HEK293 (cell line): ENCODE results near the gene NKX1-1.

Source experiments
- CTCF ChIA-PET: fragments of 350-600 bp; formaldehyde crosslinking; extraction: SDS; loops from one replicate; lab custom pipeline; 2021; ENCODE audit warnings: antibody characterized with exemption; lab: Yijun Ruan, JAX
- POLR2A ChIA-PET: fragments of 300-600 bp; formaldehyde crosslinking; extraction: SDS; loops from one replicate; lab custom pipeline; 2020; ENCODE audit warnings: antibody characterized with exemption, inconsistent platforms; lab: Yijun Ruan, JAX
- H3K27ac ChIP-seq: fragments of 200-500 bp; sonication (Bioruptor generic); 2 replicates; pipeline ENCODE4 v1.5.1; 2014; ENCODE audit warnings: low read depth, low read length, control low read depth, inconsistent platforms; ENCODE audit errors: extremely low read depth
- H3K36me3 ChIP-seq, 2 experiments: fragments of 200-500 bp in 1 of 2; sonication (Bioruptor generic) in 1 of 2; 1 replicate in 1 of 2; 2 replicates in 1 of 2; pipeline ENCODE4 v1.5.1; 2014 to 2017; ENCODE audit warnings: inconsistent platforms in 2 of 2, low read length in 2 of 2; ENCODE audit not compliant: control insufficient read depth in 2 of 2, insufficient read depth in 1 of 2
- H3K4me1 ChIP-seq: fragments of 200-500 bp; sonication (Bioruptor generic); 2 replicates; pipeline ENCODE4 v1.5.1; 2014; ENCODE audit warnings: mild to moderate bottlenecking, low read length, inconsistent platforms; ENCODE audit not compliant: control insufficient read depth, insufficient read depth
- H3K4me3 ChIP-seq: 2 replicates; pipeline ENCODE4 v1.5.1; 2011; ENCODE audit warnings: low read depth, mild to moderate bottlenecking, control low read depth, low read length, moderate library complexity
- H3K9me3 ChIP-seq: fragments of 200-500 bp; sonication (Bioruptor generic); 2 replicates; pipeline ENCODE4 v1.5.1; 2014; ENCODE audit warnings: low read depth, low read length, inconsistent platforms; ENCODE audit not compliant: control insufficient read depth, insufficient read depth
- KLF16 ChIP-seq: fragments of 450-650 bp; formaldehyde crosslinking; IDR thresholded peaks from 2 replicates; pipeline ENCODE4 v1.5.1; 2017; ENCODE audit warnings: missing biosample characterization, missing genetic modification characterization
- SALL2 ChIP-seq: fragments of 450-650 bp; formaldehyde crosslinking; IDR thresholded peaks from 2 replicates; pipeline ENCODE4 v1.5.0; 2017; ENCODE audit warnings: missing biosample characterization, mild to moderate bottlenecking, missing genetic modification characterization, borderline replicate concordance
- ZBTB21 ChIP-seq: fragments of 450-650 bp; formaldehyde crosslinking; IDR thresholded peaks from 2 replicates; pipeline ENCODE4 v1.5.1; 2017; ENCODE audit warnings: missing biosample characterization, missing genetic modification characterization
- ZFP3 ChIP-seq: fragments of 450-650 bp; formaldehyde crosslinking; IDR thresholded peaks from 2 replicates; pipeline ENCODE4 v1.5.1; 2016; ENCODE audit warnings: low read depth, missing biosample characterization, missing genetic modification characterization
- ZFP37 ChIP-seq: fragments of 450-650 bp; formaldehyde crosslinking; IDR thresholded peaks from 2 replicates; pipeline ENCODE4 v1.5.1; 2016; ENCODE audit warnings: missing biosample characterization, missing genetic modification characterization
- ZNF10 ChIP-seq: fragments of 450-650 bp; formaldehyde crosslinking; IDR thresholded peaks from 2 replicates; pipeline ENCODE4 v1.5.1; 2017; ENCODE audit warnings: missing biosample characterization, missing genetic modification characterization
- ZNF157 ChIP-seq: fragments of 450-650 bp; formaldehyde crosslinking; IDR thresholded peaks from 2 replicates; pipeline ENCODE4 v1.5.1; 2016; ENCODE audit warnings: missing biosample characterization, missing genetic modification characterization
- ZNF24 ChIP-seq: fragments of 450-650 bp; formaldehyde crosslinking; IDR thresholded peaks from 2 replicates; pipeline ENCODE4 v1.5.1; 2016; ENCODE audit warnings: missing biosample characterization, missing genetic modification characterization
- ZNF280C ChIP-seq: fragments of 450-650 bp; formaldehyde crosslinking; IDR thresholded peaks from 2 replicates; pipeline ENCODE4 v1.5.1; 2016; ENCODE audit warnings: missing biosample characterization, missing genetic modification characterization
- ZNF366 ChIP-seq: fragments of 450-650 bp; formaldehyde crosslinking; conservative IDR thresholded peaks from 2 replicates; pipeline ENCODE4 v1.5.1; 2016; ENCODE audit warnings: missing biosample characterization, missing genetic modification characterization
- ZNF48 ChIP-seq: fragments of 450-650 bp; formaldehyde crosslinking; IDR thresholded peaks from 2 replicates; pipeline ENCODE4 v1.5.1; 2016; ENCODE audit warnings: missing biosample characterization, missing genetic modification characterization
- ZNF488 ChIP-seq: fragments of 450-650 bp; formaldehyde crosslinking; IDR thresholded peaks from 2 replicates; pipeline ENCODE4 v1.5.1; 2016; ENCODE audit warnings: missing biosample characterization, missing genetic modification characterization
- ZNF521 ChIP-seq: fragments of 450-650 bp; formaldehyde crosslinking; IDR thresholded peaks from 2 replicates; pipeline ENCODE4 v1.5.1; 2017; ENCODE audit warnings: missing biosample characterization, mild to moderate bottlenecking, missing genetic modification characterization
- ZNF530 ChIP-seq: fragments of 450-650 bp; formaldehyde crosslinking; IDR thresholded peaks from 2 replicates; pipeline ENCODE4 v1.5.1; 2016; ENCODE audit warnings: low read depth, missing biosample characterization, missing genetic modification characterization
- ZNF548 ChIP-seq: fragments of 450-650 bp; formaldehyde crosslinking; IDR thresholded peaks from 2 replicates; pipeline ENCODE4 v1.5.1; 2016; ENCODE audit warnings: missing biosample characterization, missing genetic modification characterization
- ZNF555 ChIP-seq: fragments of 450-650 bp; formaldehyde crosslinking; conservative IDR thresholded peaks from 2 replicates; pipeline ENCODE4 v1.5.1; 2017; ENCODE audit warnings: missing biosample characterization, mild to moderate bottlenecking, missing genetic modification characterization, inconsistent platforms
- ZNF623 ChIP-seq: fragments of 450-650 bp; formaldehyde crosslinking; IDR thresholded peaks from 2 replicates; pipeline ENCODE4 v1.5.1; 2016; ENCODE audit warnings: missing biosample characterization, missing genetic modification characterization
- ZNF785 ChIP-seq: fragments of 450-650 bp; formaldehyde crosslinking; IDR thresholded peaks from 2 replicates; pipeline ENCODE4 v1.5.1; 2016; ENCODE audit warnings: missing biosample characterization, missing genetic modification characterization
- ZNF791 ChIP-seq: fragments of 450-650 bp; formaldehyde crosslinking; IDR thresholded peaks from 2 replicates; pipeline ENCODE4 v1.5.1; 2016; ENCODE audit warnings: missing biosample characterization, missing genetic modification characterization
- ZSCAN18 ChIP-seq: fragments of 450-650 bp; formaldehyde crosslinking; IDR thresholded peaks from 2 replicates; pipeline ENCODE4 v1.5.1; 2016; ENCODE audit warnings: missing biosample characterization, missing genetic modification characterization
- TF ChIP-seq, protein P1 (sequence below): fragments of 450-650 bp; formaldehyde crosslinking; IDR thresholded peaks from 2 replicates; pipeline ENCODE4 v1.5.1; 2017; ENCODE audit warnings: missing biosample characterization, mild to moderate bottlenecking, missing genetic modification characterization, moderate library complexity
- TF ChIP-seq, protein P2 (sequence below): fragments of 450-650 bp; formaldehyde crosslinking; IDR thresholded peaks from 2 replicates; pipeline ENCODE4 v1.5.1; 2016; ENCODE audit warnings: missing biosample characterization, missing genetic modification characterization

The NKX1-1 gene

DNA sequence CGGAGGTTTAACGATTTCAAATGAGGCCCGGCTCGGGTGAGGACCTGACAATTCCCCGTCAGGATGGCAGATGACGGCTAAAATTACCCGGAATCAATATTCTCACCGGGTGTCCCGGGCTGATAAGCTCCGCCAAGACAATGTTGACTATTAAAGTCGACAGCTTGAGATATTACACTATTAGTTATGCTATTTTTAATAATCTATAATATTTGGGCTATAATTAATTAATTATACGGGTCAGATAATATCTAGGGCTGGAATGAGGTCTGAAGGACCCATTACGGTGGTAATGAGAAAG is 9.4 kb upstream of the NKX1-1 start:
- no peak for TF ChIP-seq KLF16
- TF ChIP-seq ZNF785 (tag by site-specific recombination), result no peak
- no peak for TF ChIP-seq ZBTB21
- TF ChIP-seq ZNF791, result no peak
- TF ChIP-seq ZNF280C (tag by site-specific recombination), result no peak
- no peak for TF ChIP-seq ZNF623 (tag by site-specific recombination)
- TF ChIP-seq ZNF24 (tag by site-specific recombination), result no peak
- no peak for TF ChIP-seq ZNF10 (tag by site-specific recombination)
- no peak for TF ChIP-seq ZNF157 (tag by site-specific recombination)
- TF ChIP-seq ZNF48, result no peak
- no peak for TF ChIP-seq ZNF488 (tag by site-specific recombination)
- TF ChIP-seq SALL2 (tag by site-specific recombination), result no peak
- TF ChIP-seq, protein P1, sequence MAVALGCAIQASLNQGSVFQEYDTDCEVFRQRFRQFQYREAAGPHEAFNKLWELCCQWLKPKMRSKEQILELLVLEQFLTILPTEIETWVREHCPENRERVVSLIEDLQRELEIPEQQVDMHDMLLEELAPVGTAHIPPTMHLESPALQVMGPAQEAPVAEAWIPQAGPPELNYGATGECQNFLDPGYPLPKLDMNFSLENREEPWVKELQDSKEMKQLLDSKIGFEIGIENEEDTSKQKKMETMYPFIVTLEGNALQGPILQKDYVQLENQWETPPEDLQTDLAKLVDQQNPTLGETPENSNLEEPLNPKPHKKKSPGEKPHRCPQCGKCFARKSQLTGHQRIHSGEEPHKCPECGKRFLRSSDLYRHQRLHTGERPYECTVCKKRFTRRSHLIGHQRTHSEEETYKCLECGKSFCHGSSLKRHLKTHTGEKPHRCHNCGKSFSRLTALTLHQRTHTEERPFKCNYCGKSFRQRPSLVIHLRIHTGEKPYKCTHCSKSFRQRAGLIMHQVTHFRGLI (tag by site-specific recombination), result no peak
- TF ChIP-seq ZFP37, result no peak
- no peak for TF ChIP-seq ZSCAN18 (tag by site-specific recombination)
- no peak for TF ChIP-seq ZNF521 (tag by site-specific recombination)
- TF ChIP-seq ZFP3, result no peak
- TF ChIP-seq ZNF555, result no peak
- no peak for TF ChIP-seq ZNF366 (tag by site-specific recombination)
- no peak for TF ChIP-seq ZNF530
- H3K4me1 ChIP-seq, result no peaks in the 10 kb centered on the region
- POLR2A ChIA-PET, result no interaction called here
- CTCF ChIA-PET, result no interaction called here
- H3K4me3 ChIP-seq, result no peak overlapping the region
- no peaks in the 10 kb centered on the region for H3K9me3 ChIP-seq
- no peaks in the 10 kb centered on the region for H3K36me3 ChIP-seq
- H3K27ac ChIP-seq, result no peak overlapping the region

DNA sequence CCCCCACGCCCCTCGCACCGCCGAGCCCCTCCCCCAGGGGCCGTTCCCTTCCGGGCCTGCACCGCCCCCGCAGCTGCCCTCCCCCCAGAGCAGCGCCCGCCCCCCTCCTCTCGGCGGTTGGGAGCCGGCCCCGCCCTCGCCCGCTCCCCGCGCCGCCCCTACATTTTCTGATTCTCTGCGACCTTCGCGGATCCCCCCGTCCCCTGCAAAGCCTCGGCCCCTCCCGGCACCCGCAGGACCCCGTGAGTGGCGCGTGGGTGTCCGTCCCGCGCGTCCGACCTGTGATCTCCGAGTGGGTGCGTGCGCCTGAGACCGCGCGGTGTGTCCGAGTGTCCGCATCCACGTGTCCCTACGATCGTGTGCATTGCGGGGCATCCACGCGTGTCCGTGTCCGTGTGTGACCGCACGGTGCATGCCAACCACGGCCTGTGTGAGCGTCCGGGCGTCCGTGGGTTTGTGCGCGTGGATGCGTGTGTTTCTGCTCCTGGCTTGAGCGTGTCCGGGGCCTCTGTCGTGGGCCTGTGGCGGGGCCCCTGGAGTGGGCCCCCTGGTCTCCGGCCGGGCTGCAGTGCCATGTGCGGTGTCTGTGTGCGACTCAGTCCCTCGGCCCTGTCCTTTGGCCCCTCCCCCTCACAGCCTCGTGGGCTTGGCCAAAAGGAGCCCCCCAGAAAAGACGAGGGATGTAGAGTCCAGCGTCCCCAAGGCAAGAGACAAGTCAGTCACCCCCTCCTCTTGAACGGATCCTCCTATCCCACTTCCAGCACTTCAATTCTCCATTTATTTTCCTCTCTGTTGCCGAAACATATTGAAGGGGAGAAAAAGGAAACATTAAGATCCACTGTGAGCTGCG is 8.8 kb upstream of the NKX1-1 start:
- H3K4me3 ChIP-seq, result no peak overlapping the region
- CTCF ChIA-PET, result no interaction called here
- no peak overlapping the region for H3K27ac ChIP-seq
- H3K9me3 ChIP-seq, result no peaks in the 10 kb centered on the region
- no peaks in the 10 kb centered on the region for H3K36me3 ChIP-seq
- TF ChIP-seq ZNF548 (tag by site-specific recombination), result no peak
- TF ChIP-seq, protein P2, sequence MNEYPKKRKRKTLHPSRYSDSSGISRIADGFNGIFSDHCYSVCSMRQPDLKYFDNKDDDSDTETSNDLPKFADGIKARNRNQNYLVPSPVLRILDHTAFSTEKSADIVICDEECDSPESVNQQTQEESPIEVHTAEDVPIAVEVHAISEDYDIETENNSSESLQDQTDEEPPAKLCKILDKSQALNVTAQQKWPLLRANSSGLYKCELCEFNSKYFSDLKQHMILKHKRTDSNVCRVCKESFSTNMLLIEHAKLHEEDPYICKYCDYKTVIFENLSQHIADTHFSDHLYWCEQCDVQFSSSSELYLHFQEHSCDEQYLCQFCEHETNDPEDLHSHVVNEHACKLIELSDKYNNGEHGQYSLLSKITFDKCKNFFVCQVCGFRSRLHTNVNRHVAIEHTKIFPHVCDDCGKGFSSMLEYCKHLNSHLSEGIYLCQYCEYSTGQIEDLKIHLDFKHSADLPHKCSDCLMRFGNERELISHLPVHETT (tag by site-specific recombination), result no peak
- POLR2A ChIA-PET, result no interaction called here
- H3K4me1 ChIP-seq, result no peaks in the 10 kb centered on the region
